ENCODE measurements around the gene GAS7. TPM values are rescaled to one million over a fixed set of nuclear protein-coding genes. Genes with fewer than 3 reads are reported as not detected.

The GAS7 gene
- total RNA-seq, 6 donors from 2014 or later = 19.9 to 87.1 (median 41.5) TPM

GRCh38 chr17:10077561-10078299, 120.7 kb downstream of the GAS7 start:
- TF ChIP-seq POLR2A (IDR thresholded peaks at IDR 0.05) (no peak), CTCF (IDR thresholded peaks at IDR 0.05) (no peak), EP300 (IDR thresholded peaks at IDR 0.05) (no peak), POLR2AphosphoS5 (IDR thresholded peaks at IDR 0.05) (no peak)
- H3K36me3 ChIP-seq = no peaks in the 10 kb centered on the region
- 71 to 78% methylated on average over 4 of the region's 4 CpGs for WGBS, 2 donors
- ATAC-seq (ENCODE audit: low FRiP score in 2 of 2) (no peak), DNase-seq (no peak)
- H3K27ac ChIP-seq = no peak overlapping the region
- H3K4me1 ChIP-seq = no peaks in the 10 kb centered on the region
- no peak overlapping the region for H3K4me3 ChIP-seq
- H3K9me3 ChIP-seq = peaks cover 0 to 4% (median 0%) of the 10 kb centered on the region in 4 donors
- no peaks in the 10 kb centered on the region for H3K27me3 ChIP-seq

- 68 to 77% methylated on average over 3 to 4 of the region's 5 CpGs for WGBS, 2 donors
- Histone ChIP-seq H3K27ac (no peak overlapping the region), H3K9me3 (peaks cover 0 to 4% (median 0%) of the 10 kb centered on the region in 4 donors), H3K36me3 (no peaks in the 10 kb centered on the region), H3K27me3 (no peaks in the 10 kb centered on the region), H3K4me1 (no peaks in the 10 kb centered on the region), H3K4me3 (no peak overlapping the region)
- TF ChIP-seq POLR2AphosphoS5 (IDR thresholded peaks at IDR 0.05) (no peak), EP300 (IDR thresholded peaks at IDR 0.05) (no peak), CTCF (IDR thresholded peaks at IDR 0.05) (no peak), POLR2A (IDR thresholded peaks at IDR 0.05) (no peak)
- ATAC-seq (ENCODE audit: low FRiP score in 2 of 2) (no peak), DNase-seq (no peak)
These were observed 122.5 kb downstream of the GAS7 start for GRCh38 chr17:10075919-10076318.

GRCh38 chr17:10073941-10074340, 124.5 kb downstream of the GAS7 start:
- no peaks in the 10 kb centered on the region for H3K36me3 ChIP-seq
- no peak overlapping the region for H3K27ac ChIP-seq
- peaks cover 0 to 2% (median 0%) of the 10 kb centered on the region in 4 donors for H3K4me1 ChIP-seq
- no peak for TF ChIP-seq CTCF (IDR thresholded peaks at IDR 0.05)
- TF ChIP-seq EP300 (IDR thresholded peaks at IDR 0.05) = no peak
- H3K27me3 ChIP-seq = no peaks in the 10 kb centered on the region
- no peak overlapping the region for H3K4me3 ChIP-seq
- 72 to 73% methylated on average over 6 of the region's 6 CpGs for WGBS, 2 donors
- peaks cover 0 to 4% (median 0%) of the 10 kb centered on the region in 4 donors for H3K9me3 ChIP-seq
- ATAC-seq (ENCODE audit: low FRiP score in 2 of 2) (no peak), DNase-seq (no peak)

GRCh38 chr17:10072556-10073425, 125.6 kb downstream of the GAS7 start:
- peak in 1 of 2 donors; percentile 21 for ATAC-seq (ENCODE audit: low FRiP score in 2 of 2)
- H3K36me3 ChIP-seq = no peaks in the 10 kb centered on the region
- H3K27ac ChIP-seq = no peak overlapping the region
- peaks cover 0 to 4% (median 0%) of the 10 kb centered on the region in 4 donors for H3K9me3 ChIP-seq
- peaks cover 0 to 6% (median 0%) of the 10 kb centered on the region in 4 donors for H3K4me1 ChIP-seq
- no peaks in the 10 kb centered on the region for H3K27me3 ChIP-seq
- WGBS, 2 donors = 71 to 78% methylated on average over 16 of the region's 16 CpGs
- H3K4me3 ChIP-seq = no peak overlapping the region
- no peak for DNase-seq
- TF ChIP-seq EP300 (IDR thresholded peaks at IDR 0.05) = no peak
- no peak for TF ChIP-seq POLR2A (IDR thresholded peaks at IDR 0.05)
- TF ChIP-seq CTCF (IDR thresholded peaks at IDR 0.05) = no peak
- no peak for TF ChIP-seq POLR2AphosphoS5 (IDR thresholded peaks at IDR 0.05)
